Endothelial cell (in vitro differentiated cells): Measurements from ENCODE around the gene EOMES. TPM values are rescaled to one million over a fixed set of nuclear protein-coding genes. Genes with fewer than 3 reads are reported as not detected.

Experiments
- DNase-seq: peaks from one replicate; pipeline ENCODE4 v3.0.0; 2021; ENCODE audit warnings: low spot score
- H3K27ac Mint-ChIP-seq: one replicate; pipeline ENCODE4 v1.8.0; 2021; ENCODE audit warnings: mixed read lengths, inconsistent platforms; ENCODE audit not compliant: unreplicated experiment
- H3K27me3 Mint-ChIP-seq: one replicate; pipeline ENCODE4 v1.8.0; 2021; ENCODE audit warnings: mild to moderate bottlenecking, moderate library complexity, mixed read lengths, inconsistent platforms; ENCODE audit not compliant: unreplicated experiment
- H3K36me3 Mint-ChIP-seq: one replicate; pipeline ENCODE4 v1.8.0; 2021; ENCODE audit warnings: mild to moderate bottlenecking, low read depth, mixed read lengths, inconsistent platforms; ENCODE audit not compliant: unreplicated experiment
- H3K4me1 Mint-ChIP-seq: one replicate; pipeline ENCODE4 v1.8.0; 2021; ENCODE audit warnings: mild to moderate bottlenecking, mixed read lengths, inconsistent platforms; ENCODE audit not compliant: unreplicated experiment
- H3K4me3 Mint-ChIP-seq: one replicate; pipeline ENCODE4 v1.8.0; 2021; ENCODE audit warnings: mild to moderate bottlenecking, mixed read lengths, inconsistent platforms; ENCODE audit not compliant: unreplicated experiment
- H3K9me3 Mint-ChIP-seq: one replicate; pipeline ENCODE4 v1.8.0; 2021; ENCODE audit warnings: mixed read lengths, inconsistent platforms; ENCODE audit not compliant: unreplicated experiment
- CTCF ChIP-seq: fragments of 200-600 bp; sonication (generic); IDR thresholded peaks from one replicate; pipeline ENCODE4 v1.5.0; 2021; ENCODE audit warnings: antibody characterized with exemption; ENCODE audit not compliant: unreplicated experiment
- total RNA-seq: library from RNA; stranded (reverse); fragmentation: NEBNext Ultra II Directional; extraction: Animal tissue kit (Norgen Biotek cat#: 25700); gene quantifications from one replicate; pipeline ENCODE4 v1.2.1, GENCODE V29; 2021; ENCODE audit not compliant: unreplicated experiment

Gene EOMES
- total RNA-seq, 1 donor from 2014 or later, result 5.1 TPM

GRCh38 chr3:27716309-27716708 lies 5.8 kb downstream of the EOMES start:
- no peak overlapping the region for H3K27ac Mint-ChIP-seq
- TF ChIP-seq CTCF, result no peak
- H3K4me3 Mint-ChIP-seq, result no peak overlapping the region
- no peaks in the 10 kb centered on the region for H3K9me3 Mint-ChIP-seq
- no peaks in the 10 kb centered on the region for H3K36me3 Mint-ChIP-seq
- H3K4me1 Mint-ChIP-seq, result peaks cover 31% of the 10 kb centered on the region
- peaks cover 25% of the 10 kb centered on the region for H3K27me3 Mint-ChIP-seq
- no peak for DNase-seq

- Mint-ChIP-seq H3K4me3 (no peak overlapping the region), H3K9me3 (no peaks in the 10 kb centered on the region), H3K27ac (no peak overlapping the region), H3K4me1 (peaks cover 31% of the 10 kb centered on the region), H3K36me3 (no peaks in the 10 kb centered on the region), H3K27me3 (peaks cover 23% of the 10 kb centered on the region)
- no peak for DNase-seq
- no peak for TF ChIP-seq CTCF
These were observed 6.3 kb downstream of the EOMES start for GRCh38 chr3:27715863-27716262.

- peaks cover 31% of the 10 kb centered on the region for H3K4me1 Mint-ChIP-seq
- H3K27ac Mint-ChIP-seq, result no peak overlapping the region
- no peaks in the 10 kb centered on the region for H3K9me3 Mint-ChIP-seq
- no peaks in the 10 kb centered on the region for H3K36me3 Mint-ChIP-seq
- no peak overlapping the region for H3K4me3 Mint-ChIP-seq
- TF ChIP-seq CTCF, result no peak
- peaks cover 20% of the 10 kb centered on the region for H3K27me3 Mint-ChIP-seq
- no peak for DNase-seq
These were observed 6.7 kb downstream of the EOMES start for GRCh38 chr3:27715454-27715806.

- no peak overlapping the region for H3K27ac Mint-ChIP-seq
- H3K36me3 Mint-ChIP-seq, result no peaks in the 10 kb centered on the region
- peaks cover 17% of the 10 kb centered on the region for H3K27me3 Mint-ChIP-seq
- no peaks in the 10 kb centered on the region for H3K9me3 Mint-ChIP-seq
- peaks cover 28% of the 10 kb centered on the region for H3K4me1 Mint-ChIP-seq
- DNase-seq, result no peak
- TF ChIP-seq CTCF, result no peak
- H3K4me3 Mint-ChIP-seq, result peak overlapping the region; percentile 82
These were observed 7.2 kb downstream of the EOMES start for GRCh38 chr3:27714692-27715453.

- no peak overlapping the region for H3K27ac Mint-ChIP-seq
- no peak for TF ChIP-seq CTCF
- H3K36me3 Mint-ChIP-seq, result no peaks in the 10 kb centered on the region
- peak overlapping the region; percentile 82 for H3K4me3 Mint-ChIP-seq
- peaks cover 17% of the 10 kb centered on the region for H3K27me3 Mint-ChIP-seq
- no peaks in the 10 kb centered on the region for H3K9me3 Mint-ChIP-seq
- DNase-seq, result no peak
- H3K4me1 Mint-ChIP-seq, result peaks cover 25% of the 10 kb centered on the region
These were observed 8.0 kb downstream of the EOMES start for GRCh38 chr3:27714146-27714526.
